Right lobe of liver (tissue), 4 donors: ENCODE results near the gene GGCX.

Experiments used
- CTCF ChIP-seq, 4 donors: fragments of 200-600 bp in 3 of 4; fragments of 450-650 bp in 1 of 4; IDR thresholded peaks; one replicate each; pipeline versions ENCODE4 v1.5.1 to v1.8.0; 2016 to 2022; ENCODE audit warnings: antibody characterized with exemption in 4 of 4, mild to moderate bottlenecking in 2 of 4
- POLR2A ChIP-seq: fragments of 450-650 bp; IDR thresholded peaks from one replicate; pipeline ENCODE4 v1.6.1; 2017; ENCODE audit warnings: antibody characterized with exemption, mild to moderate bottlenecking
- donor health status: DM: no; HTN: no; CAD: no.
- donor health status: DM: no; HTN: no; CAD: no.
- donor health status: DM: no; HTN: yes; CAD: no.

- no peak for TF ChIP-seq CTCF (IDR thresholded peaks at IDR 0.05)
- TF ChIP-seq POLR2A: no peak
Observed at GRCh38 chr2:85549095-85549494, 12.2 kb downstream of the GGCX start.
